Measurements from ENCODE around the gene CERS6.
A peak's percentile ranks its signal among the peaks of the same experiment; 100 is the strongest.

DNA sequence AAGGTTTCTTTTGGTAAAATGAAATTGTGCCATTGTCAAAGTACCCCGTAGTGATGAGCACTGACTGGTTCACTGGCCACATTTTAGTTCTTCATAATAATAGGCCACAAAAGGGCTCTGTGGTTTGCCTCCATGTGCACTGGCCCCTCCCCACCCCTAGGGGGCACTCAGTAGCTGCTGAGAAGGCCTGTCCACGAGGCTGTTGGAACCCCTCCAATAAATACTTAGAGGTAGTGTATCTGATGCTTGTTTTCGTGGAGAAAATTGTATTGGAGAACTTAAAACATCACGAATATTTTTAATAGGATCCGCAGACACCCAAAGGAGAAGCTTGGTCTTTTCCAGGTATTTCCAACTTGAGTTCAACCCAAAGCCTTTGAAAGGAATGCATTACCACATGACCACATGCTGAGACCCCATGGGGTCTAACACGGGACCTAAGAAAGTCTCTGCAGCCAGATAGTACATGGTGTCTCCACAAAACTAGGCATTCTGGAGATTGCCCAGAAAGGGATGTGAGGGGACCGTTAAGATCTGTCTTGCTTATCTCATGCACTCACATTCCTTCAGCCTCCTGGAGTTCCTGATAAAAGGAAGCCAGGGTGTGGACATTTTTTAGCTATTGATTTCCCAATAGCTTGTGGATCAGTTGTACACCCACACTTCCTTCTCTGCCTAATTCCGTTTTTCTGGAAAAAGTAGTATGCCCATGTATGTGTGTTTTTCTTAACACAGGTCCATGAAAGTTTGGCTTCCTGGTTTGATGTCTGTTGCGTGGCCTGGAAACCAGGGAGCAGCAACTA, 317.8 kb downstream of the CERS6 start:
- no peak for TF ChIP-seq OVOL3 (tag by site-specific recombination; IDR thresholded peaks at IDR 0.05)
- TF ChIP-seq, protein P1, sequence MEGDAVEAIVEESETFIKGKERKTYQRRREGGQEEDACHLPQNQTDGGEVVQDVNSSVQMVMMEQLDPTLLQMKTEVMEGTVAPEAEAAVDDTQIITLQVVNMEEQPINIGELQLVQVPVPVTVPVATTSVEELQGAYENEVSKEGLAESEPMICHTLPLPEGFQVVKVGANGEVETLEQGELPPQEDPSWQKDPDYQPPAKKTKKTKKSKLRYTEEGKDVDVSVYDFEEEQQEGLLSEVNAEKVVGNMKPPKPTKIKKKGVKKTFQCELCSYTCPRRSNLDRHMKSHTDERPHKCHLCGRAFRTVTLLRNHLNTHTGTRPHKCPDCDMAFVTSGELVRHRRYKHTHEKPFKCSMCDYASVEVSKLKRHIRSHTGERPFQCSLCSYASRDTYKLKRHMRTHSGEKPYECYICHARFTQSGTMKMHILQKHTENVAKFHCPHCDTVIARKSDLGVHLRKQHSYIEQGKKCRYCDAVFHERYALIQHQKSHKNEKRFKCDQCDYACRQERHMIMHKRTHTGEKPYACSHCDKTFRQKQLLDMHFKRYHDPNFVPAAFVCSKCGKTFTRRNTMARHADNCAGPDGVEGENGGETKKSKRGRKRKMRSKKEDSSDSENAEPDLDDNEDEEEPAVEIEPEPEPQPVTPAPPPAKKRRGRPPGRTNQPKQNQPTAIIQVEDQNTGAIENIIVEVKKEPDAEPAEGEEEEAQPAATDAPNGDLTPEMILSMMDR (tag by site-specific recombination; IDR thresholded peaks at IDR 0.05) = peak; percentile 54
- TF ChIP-seq ZNF274 (IDR thresholded peaks at IDR 0.05; ENCODE audit: low read length) = no peak
- no peak for TF ChIP-seq ZNF274 (tag by site-specific recombination; IDR thresholded peaks at IDR 0.05; ENCODE audit: borderline replicate concordance)
- no peak for TF ChIP-seq SCRT1 (tag by site-specific recombination; IDR thresholded peaks at IDR 0.05; ENCODE audit: borderline replicate concordance)
- no peak for TF ChIP-seq KLF8 (tag by site-specific recombination; IDR thresholded peaks at IDR 0.05)
- no peak for TF ChIP-seq YY1 (tag by site-specific recombination; IDR thresholded peaks at IDR 0.05)
- TF ChIP-seq, protein P2, sequence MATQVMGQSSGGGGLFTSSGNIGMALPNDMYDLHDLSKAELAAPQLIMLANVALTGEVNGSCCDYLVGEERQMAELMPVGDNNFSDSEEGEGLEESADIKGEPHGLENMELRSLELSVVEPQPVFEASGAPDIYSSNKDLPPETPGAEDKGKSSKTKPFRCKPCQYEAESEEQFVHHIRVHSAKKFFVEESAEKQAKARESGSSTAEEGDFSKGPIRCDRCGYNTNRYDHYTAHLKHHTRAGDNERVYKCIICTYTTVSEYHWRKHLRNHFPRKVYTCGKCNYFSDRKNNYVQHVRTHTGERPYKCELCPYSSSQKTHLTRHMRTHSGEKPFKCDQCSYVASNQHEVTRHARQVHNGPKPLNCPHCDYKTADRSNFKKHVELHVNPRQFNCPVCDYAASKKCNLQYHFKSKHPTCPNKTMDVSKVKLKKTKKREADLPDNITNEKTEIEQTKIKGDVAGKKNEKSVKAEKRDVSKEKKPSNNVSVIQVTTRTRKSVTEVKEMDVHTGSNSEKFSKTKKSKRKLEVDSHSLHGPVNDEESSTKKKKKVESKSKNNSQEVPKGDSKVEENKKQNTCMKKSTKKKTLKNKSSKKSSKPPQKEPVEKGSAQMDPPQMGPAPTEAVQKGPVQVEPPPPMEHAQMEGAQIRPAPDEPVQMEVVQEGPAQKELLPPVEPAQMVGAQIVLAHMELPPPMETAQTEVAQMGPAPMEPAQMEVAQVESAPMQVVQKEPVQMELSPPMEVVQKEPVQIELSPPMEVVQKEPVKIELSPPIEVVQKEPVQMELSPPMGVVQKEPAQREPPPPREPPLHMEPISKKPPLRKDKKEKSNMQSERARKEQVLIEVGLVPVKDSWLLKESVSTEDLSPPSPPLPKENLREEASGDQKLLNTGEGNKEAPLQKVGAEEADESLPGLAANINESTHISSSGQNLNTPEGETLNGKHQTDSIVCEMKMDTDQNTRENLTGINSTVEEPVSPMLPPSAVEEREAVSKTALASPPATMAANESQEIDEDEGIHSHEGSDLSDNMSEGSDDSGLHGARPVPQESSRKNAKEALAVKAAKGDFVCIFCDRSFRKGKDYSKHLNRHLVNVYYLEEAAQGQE (tag by site-specific recombination; IDR thresholded peaks at IDR 0.05) = no peak
- TF ChIP-seq ZEB2 (tag by site-specific recombination; IDR thresholded peaks at IDR 0.05) = no peak
- TF ChIP-seq KLF16 (tag by site-specific recombination; IDR thresholded peaks at IDR 0.05) = no peak
